ENCODE data around the gene LUZP1.

GRCh38 chr1:23152966-23153684 lies 15.5 kb downstream of the LUZP1 start:
- no peak for TF ChIP-seq EP300 (IDR thresholded peaks at IDR 0.05)
- no peak for TF ChIP-seq POLR2A (IDR thresholded peaks at IDR 0.05)
- TF ChIP-seq, protein P1, sequence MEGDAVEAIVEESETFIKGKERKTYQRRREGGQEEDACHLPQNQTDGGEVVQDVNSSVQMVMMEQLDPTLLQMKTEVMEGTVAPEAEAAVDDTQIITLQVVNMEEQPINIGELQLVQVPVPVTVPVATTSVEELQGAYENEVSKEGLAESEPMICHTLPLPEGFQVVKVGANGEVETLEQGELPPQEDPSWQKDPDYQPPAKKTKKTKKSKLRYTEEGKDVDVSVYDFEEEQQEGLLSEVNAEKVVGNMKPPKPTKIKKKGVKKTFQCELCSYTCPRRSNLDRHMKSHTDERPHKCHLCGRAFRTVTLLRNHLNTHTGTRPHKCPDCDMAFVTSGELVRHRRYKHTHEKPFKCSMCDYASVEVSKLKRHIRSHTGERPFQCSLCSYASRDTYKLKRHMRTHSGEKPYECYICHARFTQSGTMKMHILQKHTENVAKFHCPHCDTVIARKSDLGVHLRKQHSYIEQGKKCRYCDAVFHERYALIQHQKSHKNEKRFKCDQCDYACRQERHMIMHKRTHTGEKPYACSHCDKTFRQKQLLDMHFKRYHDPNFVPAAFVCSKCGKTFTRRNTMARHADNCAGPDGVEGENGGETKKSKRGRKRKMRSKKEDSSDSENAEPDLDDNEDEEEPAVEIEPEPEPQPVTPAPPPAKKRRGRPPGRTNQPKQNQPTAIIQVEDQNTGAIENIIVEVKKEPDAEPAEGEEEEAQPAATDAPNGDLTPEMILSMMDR (IDR thresholded peaks at IDR 0.05), result no peak

Measured in tibial nerve (tissue), 4 donors.